ENCODE results near the gene TLDC2. TPM values are rescaled to one million over a fixed set of nuclear protein-coding genes. Genes with fewer than 3 reads are reported as not detected.
A peak's percentile ranks its signal among the peaks of the same experiment; 100 is the strongest.

Gene TLDC2
- total and polyA plus RNA-seq, 11 donors, result 0.15 TPM; not detected in 10

- Histone ChIP-seq H3K4me1 (peaks cover 11 to 90% (median 66%) of the 10 kb centered on the region in 12 donors), H3K27me3 (no peaks in the 10 kb centered on the region), H3K27ac (peak overlapping the region; percentile 70 to 95 (median 86)), H3K4me3 (peak overlapping the region in 1 of 12 donors; percentile 1), H3K36me3 (peaks cover 0 to 33% (median 25%) of the 10 kb centered on the region in 9 donors), H3K9me3 (no peaks in the 10 kb centered on the region)
- WGBS, 4 donors, result 12 to 20% (median 17%) methylated on average over 9 to 11 of the region's 11 CpGs
- DNase-seq, result peak; percentile 77 to 91 (median 84)
- peak; percentile 71 to 82 (median 76) for ATAC-seq
- TF ChIP-seq CTCF (IDR thresholded peaks at IDR 0.05) (peak; percentile 16 to 59 (median 37)), POLR2A (IDR thresholded peaks at IDR 0.05) (no peak)
- intact Hi-C loops (cut with DNase I), result loop anchor here in 3 of 10 donors (2.0 kb wide), 2 partner anchors 30 to 32 kb away; a partner anchor contains a TSS
Measured at GRCh38 chr20:36830791-36831691, 44.9 kb upstream of the TLDC2 start.

GRCh38 chr20:36832791-36833190 lies 43.1 kb upstream of the TLDC2 start:
- Histone ChIP-seq H3K4me1 (peaks cover 11 to 90% (median 70%) of the 10 kb centered on the region in 12 donors), H3K27ac (peak overlapping the region; percentile 48 to 95 (median 86)), H3K4me3 (no peak overlapping the region), H3K36me3 (peaks cover 0 to 30% (median 20%) of the 10 kb centered on the region in 9 donors), H3K9me3 (no peaks in the 10 kb centered on the region), H3K27me3 (no peaks in the 10 kb centered on the region)
- WGBS, 4 donors, result 48 to 58% (median 52%) methylated on average over 7 of the region's 7 CpGs
- DNase-seq (peak in 1 of 5 donors; percentile 23), ATAC-seq (no peak)
- intact Hi-C loops (cut with DNase I), result loop anchor here in 1 of 10 donors (2.0 kb wide), 1 partner anchor 28 kb away; no protein-coding TSS in a partner anchor
- TF ChIP-seq POLR2A (IDR thresholded peaks at IDR 0.05) (no peak), CTCF (IDR thresholded peaks at IDR 0.05) (no peak)

- 68 to 74% (median 71%) methylated on average over 15 to 19 of the region's 19 CpGs for WGBS, 4 donors
- Histone ChIP-seq H3K4me1 (peaks cover 10 to 83% (median 65%) of the 10 kb centered on the region in 12 donors), H3K36me3 (peaks cover 0 to 30% (median 20%) of the 10 kb centered on the region in 9 donors), H3K4me3 (no peak overlapping the region), H3K27me3 (no peaks in the 10 kb centered on the region), H3K9me3 (no peaks in the 10 kb centered on the region), H3K27ac (peak overlapping the region; percentile 48 to 95 (median 86))
- TF ChIP-seq POLR2A (IDR thresholded peaks at IDR 0.05) (no peak), CTCF (IDR thresholded peaks at IDR 0.05) (no peak)
- ATAC-seq, result no peak
- DNase-seq, result peak in 2 of 5 donors; percentile 60 to 73
- intact Hi-C loops (cut with DNase I), result loop anchor here in 1 of 10 donors (2.0 kb wide), 1 partner anchor 27 kb away; no protein-coding TSS in a partner anchor
Measured at GRCh38 chr20:36833275-36834020, 42.5 kb upstream of the TLDC2 start.
